Breast epithelium (tissue), 3 donors: ENCODE results near the gene FERMT2.

Source experiments
- CTCF ChIP-seq, 3 donors: fragments of 450-650 bp; IDR thresholded peaks; one replicate each; pipeline ENCODE4 v1.5.1; 2016 to 2017; ENCODE audit warnings: antibody characterized with exemption in 3 of 3, mild to moderate bottlenecking in 3 of 3, moderate library complexity in 3 of 3
- POLR2A ChIP-seq: fragments of 450-650 bp; IDR thresholded peaks from one replicate; pipeline ENCODE4 v1.6.1; 2016; ENCODE audit warnings: antibody characterized with exemption, mild to moderate bottlenecking, moderate library complexity
- POLR2AphosphoS5 ChIP-seq, 3 donors: sonication (generic); formaldehyde crosslinking; IDR thresholded peaks; one replicate each; pipeline ENCODE4 v1.6.1; 2017; ENCODE audit warnings: antibody characterized with exemption in 3 of 3

GRCh38 chr14:52852810-52853521 lies 97.9 kb downstream of the FERMT2 start:
- no peak for TF ChIP-seq POLR2A
- no peak for TF ChIP-seq CTCF (IDR thresholded peaks at IDR 0.05)
- no peak for TF ChIP-seq POLR2AphosphoS5 (IDR thresholded peaks at IDR 0.05)
